Right lobe of liver (tissue), 6 donors: ENCODE results near the gene FAM168A. TPM values are rescaled to one million over a fixed set of nuclear protein-coding genes. Genes with fewer than 3 reads are reported as not detected.
A peak's percentile ranks its signal among the peaks of the same experiment; 100 is the strongest.

Source experiments
- ATAC-seq, 4 donors: fragments of 200-7000 bp; cut with Tn5 transposase; one replicate each; pipeline ENCODE4 v1.9.1; 2020; ENCODE audit warnings: mild to moderate bottlenecking in 4 of 4, moderate library complexity in 4 of 4
- DNase-seq, 3 donors: peaks; one replicate each; pipeline ENCODE4 v3.0.0-alpha.2; 2020
- H3K27ac ChIP-seq, 3 donors: fragments of 200-600 bp; one replicate each; pipeline ENCODE4 v1.8.0; 2022
- H3K27me3 ChIP-seq, 2 donors: fragments of 200-600 bp; one replicate each; pipeline ENCODE4 v1.8.0; 2022
- H3K36me3 ChIP-seq, 4 donors: fragments of 200-600 bp; sonication (generic) in 1 of 4; one replicate each; pipeline versions ENCODE4 v1.5.1 to v1.8.0; 2017 to 2022; ENCODE audit warnings: control low read depth in 1 of 4
- H3K4me1 ChIP-seq, 4 donors: fragments of 200-600 bp; sonication (generic) in 1 of 4; one replicate each; pipeline versions ENCODE4 v1.5.1 to v1.8.0; 2017 to 2022; ENCODE audit warnings: control low read depth in 1 of 4
- H3K4me3 ChIP-seq, 3 donors: fragments of 200-600 bp; one replicate each; pipeline ENCODE4 v1.8.0; 2022
- H3K9me3 ChIP-seq, 4 donors: fragments of 200-600 bp; sonication (generic) in 1 of 4; one replicate each; pipeline versions ENCODE4 v1.5.1 to v1.8.0; 2017 to 2022; ENCODE audit warnings: control low read depth in 1 of 4
- POLR2A ChIP-seq: fragments of 450-650 bp; IDR thresholded peaks from one replicate; pipeline ENCODE4 v1.6.1; 2017; ENCODE audit warnings: antibody characterized with exemption, mild to moderate bottlenecking
- WGBS: methylation state at CpG from one replicate; pipeline ENCODE4 v1.1.6; 2018; ENCODE audit warnings: low coverage, low lambda C conversion rate; ENCODE audit not compliant: insufficient coverage; ENCODE audit errors: missing lambda C conversion rate; 5-methylcytosine and 5-hydroxymethylcytosine counted together
- intact Hi-C, 2 donors: fragments of 100-400 bp; cut with DNase I; formaldehyde crosslinking; loops; one replicate each; pipeline versions ENCODE4 v1.11.2 to v1.14.1; 2022
- total RNA-seq, 6 experiments: library from RNA; depleted of rRNA in 2 of 6; stranded (reverse); fragments of >200 nt in 2 of 6; fragmentation: NEBNext Ultra II Directional in 3 of 6; extraction: Animal tissue kit (Norgen Biotek cat#: 25700) in 3 of 6; gene quantifications; one replicate each; pipeline versions ENCODE4 v1.1.0 to v1.2.4, GENCODE V29; 2016 to 2023
- TF ChIP-seq, protein P1 (sequence below), 4 donors: fragments of 200-600 bp in 3 of 4; fragments of 450-650 bp in 1 of 4; IDR thresholded peaks; one replicate each; pipeline versions ENCODE4 v1.5.1 to v1.8.0; 2016 to 2022; ENCODE audit warnings: antibody characterized with exemption in 4 of 4, mild to moderate bottlenecking in 2 of 4
- donor health status: DM: no; HTN: yes; CAD: no.
- donor health status: DM: no; HTN: no; CAD: no.
- donor health status: DM: no; HTN: no; CAD: no.
- donor health status: DM: no; HTN: yes; CAD: no.
- donor health status: DM: no; HTN: yes; CAD: no.

Gene FAM168A
- total RNA-seq, 6 experiments from 2014 or later, result 13.0 to 21.5 (median 15.9) TPM

DNA sequence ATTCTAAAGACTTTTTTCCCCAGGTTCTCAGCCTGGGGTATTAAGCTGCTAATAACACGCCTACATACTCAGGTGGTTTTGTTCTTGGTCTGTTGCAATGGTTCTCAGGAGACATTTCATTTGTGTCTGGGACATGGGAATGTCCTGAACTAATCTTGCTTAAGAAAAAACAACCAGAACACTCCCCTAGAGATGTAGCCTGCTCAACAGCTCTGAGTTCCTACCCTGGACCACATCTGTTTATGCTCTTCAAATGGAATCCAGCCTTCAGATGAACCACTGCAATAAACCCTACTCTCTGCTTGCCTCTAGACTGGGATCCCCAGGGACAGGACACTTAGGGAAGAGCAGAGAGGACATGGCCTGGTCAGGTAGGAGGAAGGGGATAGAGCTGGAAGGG lies 191.8 kb downstream of the FAM168A start:
- Histone ChIP-seq H3K4me1 (peaks cover 0 to 3% (median 0%) of the 10 kb centered on the region in 4 donors), H3K27me3 (no peaks in the 10 kb centered on the region), H3K27ac (no peak overlapping the region), H3K4me3 (no peak overlapping the region), H3K36me3 (peaks cover 0 to 7% (median 0%) of the 10 kb centered on the region in 4 donors), H3K9me3 (no peaks in the 10 kb centered on the region)
- WGBS, result 91% methylated on average over 1 of the region's 1 CpG
- TF ChIP-seq POLR2A, result no peak
- TF ChIP-seq, protein P1, sequence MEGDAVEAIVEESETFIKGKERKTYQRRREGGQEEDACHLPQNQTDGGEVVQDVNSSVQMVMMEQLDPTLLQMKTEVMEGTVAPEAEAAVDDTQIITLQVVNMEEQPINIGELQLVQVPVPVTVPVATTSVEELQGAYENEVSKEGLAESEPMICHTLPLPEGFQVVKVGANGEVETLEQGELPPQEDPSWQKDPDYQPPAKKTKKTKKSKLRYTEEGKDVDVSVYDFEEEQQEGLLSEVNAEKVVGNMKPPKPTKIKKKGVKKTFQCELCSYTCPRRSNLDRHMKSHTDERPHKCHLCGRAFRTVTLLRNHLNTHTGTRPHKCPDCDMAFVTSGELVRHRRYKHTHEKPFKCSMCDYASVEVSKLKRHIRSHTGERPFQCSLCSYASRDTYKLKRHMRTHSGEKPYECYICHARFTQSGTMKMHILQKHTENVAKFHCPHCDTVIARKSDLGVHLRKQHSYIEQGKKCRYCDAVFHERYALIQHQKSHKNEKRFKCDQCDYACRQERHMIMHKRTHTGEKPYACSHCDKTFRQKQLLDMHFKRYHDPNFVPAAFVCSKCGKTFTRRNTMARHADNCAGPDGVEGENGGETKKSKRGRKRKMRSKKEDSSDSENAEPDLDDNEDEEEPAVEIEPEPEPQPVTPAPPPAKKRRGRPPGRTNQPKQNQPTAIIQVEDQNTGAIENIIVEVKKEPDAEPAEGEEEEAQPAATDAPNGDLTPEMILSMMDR (IDR thresholded peaks at IDR 0.05), result no peak
- intact Hi-C loops, result loop anchor here in 1 of 2 donors (10.0 kb wide), 1 partner anchor 249 kb away; no protein-coding TSS in a partner anchor
- ATAC-seq, result no peak
- DNase-seq, result no peak

DNA sequence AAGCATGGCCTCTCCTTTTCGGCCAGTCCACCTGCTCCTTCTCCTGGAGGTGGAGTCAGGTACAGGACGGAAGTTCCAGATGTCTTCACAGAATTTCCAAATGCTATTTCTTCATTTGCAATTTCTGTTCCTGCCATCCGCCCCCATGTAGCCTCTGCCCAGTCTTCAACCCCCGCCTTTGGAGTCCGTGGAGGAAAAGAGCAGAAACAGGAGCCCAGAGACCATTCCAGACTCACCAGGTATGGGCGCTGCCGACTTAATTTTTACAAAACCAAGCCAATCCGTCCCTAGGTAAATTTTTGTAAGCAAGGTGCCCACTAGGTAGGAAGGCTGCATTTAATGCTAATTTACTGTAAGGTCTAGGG lies 192.8 kb downstream of the FAM168A start:
- H3K27ac ChIP-seq, result no peak overlapping the region
- H3K36me3 ChIP-seq, result peaks cover 0 to 7% (median 0%) of the 10 kb centered on the region in 4 donors
- TF ChIP-seq POLR2A, result no peak
- TF ChIP-seq, protein P1 (IDR thresholded peaks at IDR 0.05), result no peak
- no peaks in the 10 kb centered on the region for H3K9me3 ChIP-seq
- no peak overlapping the region for H3K4me3 ChIP-seq
- peaks cover 0 to 3% (median 0%) of the 10 kb centered on the region in 4 donors for H3K4me1 ChIP-seq
- 95% methylated on average over 4 of the region's 8 CpGs for WGBS
- DNase-seq (no peak), ATAC-seq (no peak)
- intact Hi-C loops, result loop anchor here in 1 of 2 donors (10.0 kb wide), 1 partner anchor 250 kb away; no protein-coding TSS in a partner anchor
- H3K27me3 ChIP-seq, result no peaks in the 10 kb centered on the region

DNA sequence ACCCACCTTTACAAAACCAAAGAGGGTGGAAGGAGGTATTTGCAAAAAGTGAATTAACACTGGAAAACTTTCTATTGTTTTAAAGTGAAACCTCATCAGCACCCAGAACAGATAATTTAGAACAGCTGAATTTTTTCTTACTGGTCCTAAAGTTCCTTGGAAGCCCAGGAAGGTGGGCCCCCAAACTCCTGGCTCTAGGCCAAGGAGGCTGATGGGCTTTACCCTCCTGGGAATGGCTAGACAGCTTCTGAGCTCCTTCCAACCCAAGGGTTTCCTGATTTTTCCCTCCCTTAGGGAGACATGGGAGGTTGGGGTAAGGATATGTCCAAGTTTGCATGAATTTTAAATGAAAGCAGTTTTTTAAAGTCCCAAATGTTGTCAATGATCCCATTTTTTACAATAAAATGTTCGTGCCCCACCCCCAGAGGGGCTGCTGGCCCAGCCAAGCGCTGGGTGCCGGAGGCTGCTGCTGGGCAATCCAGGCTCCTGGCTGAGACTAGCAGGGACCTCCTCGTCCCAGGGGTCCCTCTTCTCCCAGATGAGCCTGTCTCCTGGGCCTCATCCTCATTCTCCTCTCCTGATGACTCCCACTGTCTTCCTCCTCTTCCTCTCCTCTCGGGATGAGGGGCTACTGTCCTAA lies 193.3 kb downstream of the FAM168A start:
- DNase-seq, result peak in 1 of 3 donors; percentile 42
- Histone ChIP-seq H3K27ac (no peak overlapping the region), H3K27me3 (no peaks in the 10 kb centered on the region), H3K4me3 (no peak overlapping the region), H3K4me1 (peaks cover 0 to 3% (median 0%) of the 10 kb centered on the region in 4 donors), H3K9me3 (no peaks in the 10 kb centered on the region), H3K36me3 (peaks cover 0 to 7% (median 0%) of the 10 kb centered on the region in 4 donors)
- intact Hi-C loops, result loop anchor here in 1 of 2 donors (10.0 kb wide), 1 partner anchor 250 kb away; no protein-coding TSS in a partner anchor
- TF ChIP-seq POLR2A, result no peak
- TF ChIP-seq, protein P1 (IDR thresholded peaks at IDR 0.05), result no peak
- 93% methylated on average over 2 of the region's 5 CpGs for WGBS
- no peak for ATAC-seq

DNA sequence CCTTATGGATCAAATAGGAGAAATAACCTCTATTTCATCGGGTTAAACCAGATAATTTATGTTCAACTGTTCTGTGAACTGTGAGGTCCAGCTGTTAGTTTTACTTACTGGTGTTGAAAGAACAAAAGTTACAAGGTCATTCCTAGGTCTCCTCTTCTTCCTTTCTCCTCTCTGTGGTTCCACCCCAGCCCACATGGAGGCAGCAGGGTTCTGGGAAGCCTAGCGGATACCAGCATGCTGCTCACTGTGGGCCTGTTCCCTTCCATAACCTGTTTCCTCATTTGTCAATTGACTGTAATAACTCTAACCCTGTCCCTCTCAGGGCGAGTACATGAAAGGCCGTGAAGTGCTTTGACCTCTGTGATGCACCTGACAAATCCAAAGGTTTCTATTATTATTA lies 193.9 kb downstream of the FAM168A start:
- Histone ChIP-seq H3K9me3 (no peaks in the 10 kb centered on the region), H3K27ac (no peak overlapping the region), H3K27me3 (no peaks in the 10 kb centered on the region), H3K36me3 (peaks cover 0 to 7% (median 0%) of the 10 kb centered on the region in 4 donors), H3K4me3 (no peak overlapping the region), H3K4me1 (peaks cover 0 to 3% (median 0%) of the 10 kb centered on the region in 4 donors)
- 29% methylated on average over 4 of the region's 4 CpGs for WGBS
- TF ChIP-seq POLR2A, result no peak
- TF ChIP-seq, protein P1 (IDR thresholded peaks at IDR 0.05), result peak; percentile 58 to 66 (median 62)
- intact Hi-C loops, result loop anchor here in 1 of 2 donors (10.0 kb wide), 1 partner anchor 251 kb away; no protein-coding TSS in a partner anchor
- peak in 2 of 3 donors; percentile 69 to 74 for DNase-seq
- ATAC-seq, result peak; percentile 83 to 93 (median 89)
